ENCODE results near the gene BARD1. TPM values are rescaled to one million over a fixed set of nuclear protein-coding genes. Genes with fewer than 3 reads are reported as not detected.
"Not testable (repeated sequence)": the region's sequence is repeated elsewhere in the genome, so short reads cannot be mapped to it uniquely, and the experiment has no call there.

The BARD1 gene
- total RNA-seq, 2 experiments from 2014 or later = 60.7 to 64.9 TPM

GRCh38 chr2:214796911-214797310 lies 12.6 kb downstream of the BARD1 start:
- peaks cover 41% of the 10 kb centered on the region for H4K20me1 ChIP-seq (ENCODE audit: insufficient read depth, low read length)
- H2AFZ ChIP-seq (ENCODE audit: low read length) = no peak overlapping the region
- H3K36me3 ChIP-seq (ENCODE audit: insufficient read depth, low read length) = peaks cover 91% of the 10 kb centered on the region
- H3K4me1 ChIP-seq (ENCODE audit: insufficient read depth, low read length, poor library complexity, severe bottlenecking) = peaks cover 10% of the 10 kb centered on the region
- ChIA-PET POLR2A (no interaction called here), CTCF (ENCODE audit: unreplicated experiment) (no interaction called here)
- H3K9me2 ChIP-seq (ENCODE audit: insufficient read depth, low read length) = no peaks in the 10 kb centered on the region
- no peak for DNase-seq (ENCODE audit: low spot score)
- intact Hi-C loops (cut with micrococcal nuclease; ENCODE audit: unreplicated experiment) = no loop called here
- BruUV-seq (replicated peaks) = no TSS peak
- H3K9me3 ChIP-seq (ENCODE audit: low read length) = no peaks in the 10 kb centered on the region; the same call in 1 of the 2 replicates
- TF ChIP-seq EZH2phosphoT487 (IDR thresholded peaks at IDR 0.05; ENCODE audit: borderline replicate concordance, low read depth, low read length) = no peak
- TF ChIP-seq, protein P1, sequence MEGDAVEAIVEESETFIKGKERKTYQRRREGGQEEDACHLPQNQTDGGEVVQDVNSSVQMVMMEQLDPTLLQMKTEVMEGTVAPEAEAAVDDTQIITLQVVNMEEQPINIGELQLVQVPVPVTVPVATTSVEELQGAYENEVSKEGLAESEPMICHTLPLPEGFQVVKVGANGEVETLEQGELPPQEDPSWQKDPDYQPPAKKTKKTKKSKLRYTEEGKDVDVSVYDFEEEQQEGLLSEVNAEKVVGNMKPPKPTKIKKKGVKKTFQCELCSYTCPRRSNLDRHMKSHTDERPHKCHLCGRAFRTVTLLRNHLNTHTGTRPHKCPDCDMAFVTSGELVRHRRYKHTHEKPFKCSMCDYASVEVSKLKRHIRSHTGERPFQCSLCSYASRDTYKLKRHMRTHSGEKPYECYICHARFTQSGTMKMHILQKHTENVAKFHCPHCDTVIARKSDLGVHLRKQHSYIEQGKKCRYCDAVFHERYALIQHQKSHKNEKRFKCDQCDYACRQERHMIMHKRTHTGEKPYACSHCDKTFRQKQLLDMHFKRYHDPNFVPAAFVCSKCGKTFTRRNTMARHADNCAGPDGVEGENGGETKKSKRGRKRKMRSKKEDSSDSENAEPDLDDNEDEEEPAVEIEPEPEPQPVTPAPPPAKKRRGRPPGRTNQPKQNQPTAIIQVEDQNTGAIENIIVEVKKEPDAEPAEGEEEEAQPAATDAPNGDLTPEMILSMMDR (conservative IDR thresholded peaks at IDR 0.05; ENCODE audit: low read length) = no peak
- peaks cover 100% of the 10 kb centered on the region for H3K79me2 ChIP-seq (ENCODE audit: insufficient read depth, low read depth, low read length)
- no peak overlapping the region for H3K4me3 ChIP-seq (ENCODE audit: low read depth, low read length, poor library complexity, severe bottlenecking)
- H3K27ac ChIP-seq (ENCODE audit: low read depth, low read length, poor library complexity, severe bottlenecking) = no peak overlapping the region
- H3K4me2 ChIP-seq (ENCODE audit: low read length) = no peak overlapping the region

DNA sequence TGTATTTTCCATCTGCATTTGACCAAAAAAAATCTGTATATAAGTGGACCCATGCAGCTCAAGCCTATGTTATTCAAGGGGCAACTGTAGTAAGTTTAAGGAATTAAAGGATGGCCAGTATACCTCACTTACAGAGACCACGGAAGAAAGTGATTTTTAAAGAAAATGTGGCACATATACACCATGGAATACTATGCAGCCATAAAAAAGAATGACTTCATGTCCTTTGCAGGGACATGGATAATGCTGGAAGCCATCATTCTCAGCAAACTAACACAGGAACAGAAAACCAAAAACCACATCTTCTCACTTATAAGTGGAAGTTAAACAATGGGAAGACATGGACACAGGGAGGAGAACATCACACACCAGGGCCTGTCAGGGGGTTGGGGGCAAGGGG lies 26.3 kb downstream of the BARD1 start:
- H3K9me2 ChIP-seq (ENCODE audit: insufficient read depth, low read length); DNase-seq (ENCODE audit: low spot score); BruUV-seq (replicated peaks); CTCF ChIA-PET (ENCODE audit: unreplicated experiment); H2AFZ ChIP-seq (ENCODE audit: low read length); H3K4me2 ChIP-seq (ENCODE audit: low read length); H3K4me3 ChIP-seq (ENCODE audit: low read depth, low read length, poor library complexity, severe bottlenecking); intact Hi-C loops (cut with micrococcal nuclease; ENCODE audit: unreplicated experiment); H3K4me1 ChIP-seq (ENCODE audit: insufficient read depth, low read length, poor library complexity, severe bottlenecking); H3K27ac ChIP-seq (ENCODE audit: low read depth, low read length, poor library complexity, severe bottlenecking); POLR2A ChIA-PET: not testable (repeated sequence)
- Histone ChIP-seq H3K9me3 (ENCODE audit: low read length) (peaks cover 19% of the 10 kb centered on the region; the same call in 1 of the 2 replicates), H3K36me3 (ENCODE audit: insufficient read depth, low read length) (peaks cover 99% of the 10 kb centered on the region), H4K20me1 (ENCODE audit: insufficient read depth, low read length) (peaks cover 10% of the 10 kb centered on the region), H3K79me2 (ENCODE audit: insufficient read depth, low read depth, low read length) (peaks cover 90% of the 10 kb centered on the region)

GRCh38 chr2:214782671-214783070 lies 26.8 kb downstream of the BARD1 start:
- H3K9me2 ChIP-seq (ENCODE audit: insufficient read depth, low read length) = no peaks in the 10 kb centered on the region
- no peak overlapping the region for H2AFZ ChIP-seq (ENCODE audit: low read length)
- no peak overlapping the region for H3K4me2 ChIP-seq (ENCODE audit: low read length)
- H3K4me3 ChIP-seq (ENCODE audit: low read depth, low read length, poor library complexity, severe bottlenecking) = no peak overlapping the region
- ChIA-PET CTCF (ENCODE audit: unreplicated experiment) (no interaction called here), POLR2A (interaction anchor here (0.8 kb wide), 1 partner anchor 9 kb away, joined by 6 read pairs; no protein-coding TSS in a partner anchor)
- peaks cover 87% of the 10 kb centered on the region for H3K79me2 ChIP-seq (ENCODE audit: insufficient read depth, low read depth, low read length)
- TF ChIP-seq EZH2phosphoT487 (IDR thresholded peaks at IDR 0.05; ENCODE audit: borderline replicate concordance, low read depth, low read length) = no peak
- TF ChIP-seq, protein P1 (conservative IDR thresholded peaks at IDR 0.05; ENCODE audit: low read length) = no peak
- no TSS peak for BruUV-seq (replicated peaks)
- no peak for DNase-seq (ENCODE audit: low spot score)
- intact Hi-C loops (cut with micrococcal nuclease; ENCODE audit: unreplicated experiment) = no loop called here
- H4K20me1 ChIP-seq (ENCODE audit: insufficient read depth, low read length) = peaks cover 5% of the 10 kb centered on the region
- peaks cover 19% of the 10 kb centered on the region; the same call in 1 of the 2 replicates for H3K9me3 ChIP-seq (ENCODE audit: low read length)
- peaks cover 96% of the 10 kb centered on the region for H3K36me3 ChIP-seq (ENCODE audit: insufficient read depth, low read length)
- no peaks in the 10 kb centered on the region for H3K4me1 ChIP-seq (ENCODE audit: insufficient read depth, low read length, poor library complexity, severe bottlenecking)
- H3K27ac ChIP-seq (ENCODE audit: low read depth, low read length, poor library complexity, severe bottlenecking) = no peak overlapping the region

All from OCI-LY7 (cell line).